ENCODE results near the gene FAM90A26.
"Not testable (repeated sequence)": the region's sequence is repeated elsewhere in the genome, so short reads cannot be mapped to it uniquely, and the experiment has no call there.

Gene FAM90A26, protein sequence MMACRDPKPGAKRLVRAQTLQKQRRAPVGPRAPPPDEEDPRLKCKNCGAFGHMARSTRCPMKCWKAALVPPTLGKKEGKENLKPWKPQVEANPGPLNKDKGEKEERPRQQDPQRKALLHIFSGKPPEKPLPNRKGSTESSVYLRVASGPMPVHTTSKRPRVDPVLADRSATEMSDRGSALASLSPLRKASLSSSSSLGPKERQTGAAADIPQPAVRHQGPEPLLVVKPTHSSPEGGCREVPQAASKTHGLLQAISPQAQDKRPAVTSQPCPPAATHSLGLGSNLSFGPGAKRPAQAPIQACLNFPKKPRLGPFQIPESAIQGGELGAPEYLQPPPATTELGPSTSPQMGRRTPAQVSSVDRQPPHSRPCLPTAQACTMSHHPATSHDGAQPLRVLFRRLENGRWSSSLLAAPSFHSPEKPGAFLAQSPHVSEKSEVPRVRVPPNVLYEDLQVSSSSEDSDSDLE

DNA sequence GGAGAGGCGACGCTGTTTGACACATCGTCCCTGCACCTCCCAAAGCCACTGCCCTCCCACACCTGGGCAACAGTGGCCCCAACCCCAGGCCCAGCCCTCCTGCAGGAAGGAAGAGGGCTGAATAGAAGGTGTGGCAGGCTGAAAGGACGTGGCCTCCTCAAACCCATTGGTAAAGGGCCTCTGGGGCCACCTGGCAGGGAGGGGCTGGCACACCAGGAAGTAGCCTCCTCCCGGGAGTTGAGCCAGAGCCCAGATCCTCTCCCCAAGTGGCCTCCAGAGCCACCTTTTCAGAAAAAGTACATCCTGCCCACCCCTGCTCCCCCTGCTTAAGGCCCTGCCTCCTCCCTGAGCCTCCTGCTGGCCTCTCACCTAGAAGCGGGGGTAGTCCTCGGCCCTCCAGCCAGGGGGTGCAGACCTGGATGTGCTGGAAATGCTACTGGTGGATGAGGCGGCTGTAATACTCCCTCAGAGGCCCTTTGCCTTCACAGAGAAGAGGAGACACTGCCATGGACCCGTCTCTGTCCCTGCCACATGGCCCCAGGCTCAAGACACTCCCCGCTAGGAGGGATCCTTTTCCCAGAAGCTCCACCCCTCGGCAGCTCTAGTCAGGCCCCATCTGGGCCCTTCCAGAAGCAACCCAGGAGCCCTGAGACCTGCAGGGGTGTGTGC lies at the start of gene FAM90A26:
TSS of gene FAM90A26 (plus strand) at position 619 of the 669 bp plus-strand sequence. CDS start 2,764 bp downstream, outside the sequence.
- DNase-seq = not testable (repeated sequence)

DNA sequence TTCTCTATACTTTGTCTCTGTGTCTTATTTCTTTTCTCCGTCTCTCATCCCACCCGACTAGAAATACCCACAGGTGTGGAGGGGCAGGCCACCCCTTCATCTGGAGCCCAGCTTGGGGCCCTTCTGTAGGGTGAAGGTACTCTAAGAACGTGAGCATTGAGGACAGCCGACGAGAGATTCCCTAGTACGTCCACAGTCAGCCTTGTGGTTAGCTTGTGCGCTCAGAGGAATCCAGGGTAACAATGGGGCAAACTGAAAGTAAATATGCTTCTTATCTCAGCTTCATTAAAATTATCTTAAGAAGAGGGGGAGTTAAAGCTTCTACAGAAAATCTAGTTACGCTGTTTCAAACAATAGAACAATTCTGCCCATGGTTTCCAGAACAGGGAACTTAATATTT lies 47.5 kb upstream of the FAM90A26 start:
- not testable (repeated sequence) for DNase-seq

DNA sequence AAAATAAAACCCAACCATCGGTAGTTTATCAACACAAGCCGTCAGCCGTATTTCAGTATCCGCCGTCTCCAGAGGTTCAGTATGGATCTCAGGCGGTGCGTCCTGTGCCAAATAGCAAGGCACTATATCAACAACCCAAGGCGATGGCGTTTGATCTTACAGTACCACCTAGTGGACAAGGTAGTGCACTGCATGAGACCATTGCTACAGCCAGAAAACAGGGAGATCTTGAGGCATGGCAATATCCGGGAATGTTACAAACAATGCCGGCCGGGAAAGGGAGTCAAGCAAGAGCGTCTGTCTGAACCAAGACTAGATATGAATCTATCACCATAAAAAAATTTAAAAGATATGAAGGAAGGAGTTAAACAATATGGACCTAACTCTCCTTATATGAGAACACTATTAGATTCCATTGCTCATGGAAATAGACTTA lies 46.6 kb upstream of the FAM90A26 start:
- peak; percentile 17 for DNase-seq

DNA sequence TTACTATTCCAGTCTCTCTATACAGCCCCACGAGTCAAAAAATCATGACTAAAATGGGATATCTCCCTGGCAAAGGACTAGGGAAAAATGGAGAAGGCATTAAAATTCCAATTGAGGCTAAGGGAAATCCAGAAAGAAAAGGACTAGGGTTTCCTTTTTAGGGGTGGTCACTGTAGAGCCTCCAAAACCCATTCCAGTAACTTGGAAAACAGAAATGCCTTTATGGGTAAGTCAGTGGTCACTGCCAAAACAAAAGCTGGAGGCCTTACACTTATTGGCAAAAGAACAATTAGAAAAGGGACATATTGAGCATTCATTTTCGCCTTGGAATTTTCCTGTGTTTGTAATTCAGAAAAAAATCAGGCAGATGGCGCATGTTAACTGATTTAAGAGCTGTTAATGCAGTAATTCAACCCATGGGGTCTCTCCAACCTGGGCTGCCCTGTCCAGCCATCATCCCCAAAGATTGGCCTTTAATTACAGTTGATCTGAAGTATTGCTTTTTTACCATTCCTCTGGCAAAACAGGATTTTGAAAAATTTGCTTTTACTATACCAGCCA lies 44.5 kb upstream of the FAM90A26 start:
- DNase-seq = not testable (repeated sequence)

DNA sequence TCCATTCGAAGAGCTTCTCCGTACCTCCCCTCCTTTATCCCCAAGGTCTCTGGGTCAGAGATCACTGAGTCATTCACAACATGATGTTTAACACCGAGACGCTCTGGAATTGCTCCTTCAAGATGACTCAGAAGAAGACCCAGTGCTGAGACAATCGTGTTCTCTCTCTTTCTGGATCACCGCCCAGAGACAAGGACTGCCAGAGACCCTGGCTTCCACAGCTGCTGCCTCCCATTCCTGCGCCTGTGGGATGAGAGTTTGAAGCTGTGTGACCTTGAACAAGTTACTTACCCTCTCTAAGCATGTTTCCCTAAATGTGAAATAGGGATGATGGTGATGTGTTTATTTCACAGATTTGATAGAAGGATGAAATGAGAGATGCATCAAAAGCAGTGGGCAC lies 38.8 kb upstream of the FAM90A26 start:
- not testable (repeated sequence) for DNase-seq

DNA sequence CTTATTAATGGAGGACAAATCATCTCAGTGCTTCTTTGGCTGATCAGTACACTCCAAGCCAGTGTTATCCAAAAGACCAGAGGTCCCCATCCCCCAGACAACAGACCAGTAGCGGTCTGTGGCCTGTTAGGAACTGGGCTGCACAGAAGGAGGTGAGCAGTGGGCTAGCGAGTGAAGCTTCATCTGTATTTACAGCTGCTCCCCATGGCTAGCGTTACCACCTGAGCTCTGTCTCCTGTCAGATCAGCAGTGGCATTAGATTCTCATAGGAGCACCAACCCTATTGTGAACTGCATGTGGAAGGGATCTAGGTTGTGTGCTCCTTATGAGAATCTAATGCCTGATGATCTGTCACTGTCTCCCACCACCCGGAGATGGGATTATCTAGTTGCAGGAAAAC lies 37.4 kb upstream of the FAM90A26 start:
- DNase-seq = not testable (repeated sequence)

DNA sequence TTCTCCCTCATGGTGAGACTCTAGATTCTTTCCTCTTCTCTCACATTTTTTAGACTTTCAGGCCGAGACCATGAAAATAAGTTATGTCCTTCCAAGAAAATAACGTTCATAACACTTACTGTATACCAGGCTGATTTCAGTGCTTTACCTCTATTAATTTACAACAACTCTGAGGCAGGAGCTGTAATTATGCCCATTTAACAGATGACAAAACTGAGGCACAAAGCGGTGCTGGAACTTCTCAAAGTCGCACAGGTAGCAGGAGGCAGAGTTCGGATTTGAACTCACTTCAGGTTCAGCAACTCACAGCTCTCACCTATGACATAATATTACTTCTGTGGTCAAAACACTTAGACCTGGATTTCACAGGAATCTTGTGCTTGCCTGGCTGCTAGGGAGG lies 36.2 kb upstream of the FAM90A26 start:
- DNase-seq = not testable (repeated sequence)

DNA sequence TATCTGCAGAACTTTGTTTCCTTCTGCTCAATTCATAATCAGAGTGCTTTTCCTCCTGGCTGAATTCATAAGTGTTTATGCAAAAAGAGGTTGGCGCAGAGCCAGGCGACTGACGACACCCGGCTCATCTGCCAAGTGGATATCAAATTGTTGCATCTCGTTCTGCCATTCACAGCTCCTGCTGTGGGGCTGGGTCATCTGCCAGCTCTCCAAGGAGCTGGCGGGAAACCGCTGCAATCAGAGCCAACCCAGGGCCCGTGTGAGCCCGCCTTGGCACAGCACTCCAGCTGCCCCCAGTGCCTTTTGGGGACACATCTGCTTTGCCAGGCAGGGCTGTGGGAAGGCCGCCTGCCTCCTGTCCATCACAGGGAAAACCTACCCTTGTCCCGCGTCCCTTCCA lies 35.7 kb upstream of the FAM90A26 start:
- DNase-seq = not testable (repeated sequence)

DNA sequence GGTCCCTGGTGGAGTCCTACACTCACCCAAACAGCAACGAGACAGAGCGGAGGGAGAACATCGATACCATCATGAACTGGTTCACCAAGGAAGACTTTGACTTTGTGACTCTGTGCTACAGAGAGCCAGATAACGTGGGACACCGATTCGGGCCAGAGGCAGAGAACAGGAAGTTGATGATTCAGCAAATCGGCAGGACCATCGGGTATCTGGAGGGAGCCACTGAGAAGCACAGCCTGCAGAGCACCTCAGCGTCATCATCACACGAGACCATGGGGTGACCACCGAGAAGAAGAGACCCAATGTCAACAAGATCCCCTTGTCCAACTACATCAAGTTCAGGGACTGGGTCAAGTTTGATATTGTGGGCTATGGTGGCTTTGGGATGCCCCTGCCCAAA lies 29.2 kb upstream of the FAM90A26 start:
- not testable (repeated sequence) for DNase-seq

DNA sequence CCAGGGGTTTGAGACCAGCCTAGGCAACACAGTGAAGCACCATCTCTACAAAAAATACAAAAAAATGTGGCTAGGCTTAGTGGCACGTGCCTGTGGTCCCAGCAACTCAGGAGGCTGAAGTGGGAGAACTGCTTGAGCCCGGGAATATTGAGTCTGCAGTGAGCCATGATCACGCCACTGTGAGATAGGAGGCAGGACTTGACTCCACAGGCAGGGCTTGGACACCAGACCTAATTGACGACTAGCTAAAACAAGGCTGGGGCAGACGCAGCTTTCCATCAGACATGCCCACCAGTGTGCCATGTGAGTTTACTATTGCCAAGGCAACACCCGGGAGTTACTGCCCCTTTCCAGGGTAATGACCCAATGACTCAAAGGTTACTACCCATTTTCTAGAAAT lies 27.4 kb upstream of the FAM90A26 start:
- DNase-seq = not testable (repeated sequence)

DNA sequence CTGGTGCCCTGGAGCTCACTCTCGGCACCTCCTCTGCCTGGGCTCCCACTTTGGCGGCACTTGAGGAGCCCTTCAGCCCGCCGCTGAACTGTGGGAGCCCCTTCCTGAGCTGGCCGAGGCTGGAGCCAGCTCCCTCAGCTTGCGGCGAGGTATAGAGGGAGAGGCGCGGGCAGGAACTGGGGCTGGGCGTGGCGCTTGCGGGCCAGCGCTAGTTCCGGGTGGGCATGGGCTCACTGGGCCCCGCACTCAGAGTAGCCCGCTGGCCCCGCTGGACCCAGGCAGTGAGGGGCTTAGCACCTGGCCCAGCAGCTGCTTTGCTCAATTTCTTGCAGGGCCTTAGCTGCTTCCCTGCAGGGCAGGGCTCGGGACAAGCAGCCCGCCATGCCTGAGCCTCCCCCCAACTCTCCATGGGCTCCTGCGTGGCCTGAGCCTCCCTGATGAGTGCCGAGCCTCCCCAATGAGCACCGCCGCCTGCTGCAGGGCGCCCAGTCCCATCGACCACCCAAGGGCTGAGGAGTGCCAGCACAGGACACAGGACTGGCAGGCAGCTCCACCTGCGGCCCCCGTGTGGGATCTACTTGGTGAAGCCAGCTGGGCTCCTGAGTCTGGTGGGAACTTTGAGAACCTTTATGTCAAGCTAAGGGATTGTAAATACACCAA lies 26.7 kb upstream of the FAM90A26 start:
- DNase-seq = no peak

DNA sequence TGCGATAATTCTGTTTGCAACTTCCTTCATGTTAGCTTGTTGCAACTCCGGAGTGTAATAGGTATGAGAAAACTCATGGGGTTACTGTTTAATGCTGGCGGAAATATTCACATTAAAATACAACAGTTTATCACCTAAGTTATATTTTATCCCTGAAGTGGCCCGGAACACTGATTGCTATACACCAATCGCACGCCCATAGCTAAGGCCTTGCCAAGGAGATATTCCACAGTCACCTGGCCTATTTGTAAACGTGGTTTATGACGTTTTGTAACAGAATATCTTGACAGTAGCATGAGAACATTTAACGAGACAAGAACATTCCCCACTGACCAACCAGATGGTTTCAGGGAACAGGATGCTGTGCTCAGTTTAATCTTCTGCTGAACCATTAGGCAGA lies 23.2 kb upstream of the FAM90A26 start:
- no peak for DNase-seq

DNA sequence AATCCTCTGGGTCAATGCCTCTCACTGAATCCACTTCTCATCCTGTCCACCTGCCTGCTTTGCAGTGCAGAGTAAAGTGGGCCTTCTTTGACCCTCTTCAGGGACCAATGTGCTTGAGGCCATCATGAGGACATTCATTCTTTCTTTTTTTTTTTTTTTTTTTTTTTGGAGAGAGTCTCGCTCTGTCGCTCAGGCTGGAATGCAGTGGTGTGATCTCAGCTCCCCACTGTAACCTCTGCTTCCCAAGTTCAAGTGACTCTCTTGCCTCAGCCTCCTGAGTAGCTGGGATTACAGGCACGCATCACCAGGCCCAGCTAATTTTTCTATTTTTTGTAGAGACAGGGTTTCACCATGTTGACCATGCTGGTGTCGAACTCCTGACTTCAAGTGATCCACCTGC lies 22.8 kb upstream of the FAM90A26 start:
- not testable (repeated sequence) for DNase-seq

DNA sequence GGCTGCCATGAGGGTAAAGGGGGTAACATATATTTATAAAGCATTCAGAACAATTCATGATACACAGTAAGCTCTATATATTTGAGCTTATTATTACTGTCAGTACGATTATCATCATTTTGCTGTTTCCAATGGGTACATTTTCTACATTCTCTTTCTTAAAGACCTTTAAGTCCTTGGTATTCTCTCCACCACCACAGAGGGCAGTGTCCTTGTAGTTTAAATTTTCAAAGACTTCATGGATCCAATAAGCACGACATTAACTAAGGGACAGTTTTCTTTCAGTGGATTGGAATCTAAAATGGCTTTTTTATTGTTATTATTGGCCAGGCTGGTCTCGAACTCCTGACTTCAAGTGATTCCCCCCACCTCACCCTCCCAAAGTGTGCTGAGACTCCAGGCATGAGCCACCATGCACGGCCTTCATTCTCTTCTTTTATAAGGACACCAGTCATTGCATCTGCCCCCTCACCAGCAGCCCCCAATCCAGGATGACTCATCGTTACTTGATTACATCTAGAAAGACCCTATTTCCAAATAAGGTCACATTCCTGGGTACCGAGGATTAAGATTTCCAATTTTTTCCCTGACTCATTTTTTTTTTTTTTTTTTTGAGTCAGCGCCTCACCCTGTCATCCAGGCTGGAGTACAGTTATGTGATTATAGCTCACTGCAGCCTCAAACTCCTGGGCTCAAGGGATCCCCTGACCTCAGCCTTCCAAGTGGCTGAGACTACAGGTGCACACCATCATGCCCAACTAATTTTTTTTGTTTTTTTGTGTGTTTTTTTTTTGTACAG lies 21.4 kb upstream of the FAM90A26 start:
- DNase-seq = not testable (repeated sequence)

DNA sequence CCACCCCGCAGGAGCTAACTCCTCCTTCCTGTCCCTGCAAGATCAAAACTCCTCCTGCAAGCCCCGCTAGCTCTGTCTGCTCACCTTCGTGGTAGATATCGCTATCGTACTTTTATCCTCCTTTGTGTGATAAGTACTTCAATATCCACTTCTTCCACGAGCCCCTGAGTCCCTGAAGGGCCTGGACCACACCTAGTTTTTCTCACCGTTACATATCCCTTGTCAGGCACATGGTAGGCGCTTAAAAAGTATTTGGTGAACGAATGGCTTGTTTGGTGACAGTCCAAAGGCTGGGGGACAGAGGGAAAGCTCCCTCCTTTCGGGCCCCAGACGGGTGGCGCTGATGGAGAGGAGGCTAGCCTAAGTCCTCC lies 18.4 kb upstream of the FAM90A26 start:
- DNase-seq = not testable (repeated sequence)

DNA sequence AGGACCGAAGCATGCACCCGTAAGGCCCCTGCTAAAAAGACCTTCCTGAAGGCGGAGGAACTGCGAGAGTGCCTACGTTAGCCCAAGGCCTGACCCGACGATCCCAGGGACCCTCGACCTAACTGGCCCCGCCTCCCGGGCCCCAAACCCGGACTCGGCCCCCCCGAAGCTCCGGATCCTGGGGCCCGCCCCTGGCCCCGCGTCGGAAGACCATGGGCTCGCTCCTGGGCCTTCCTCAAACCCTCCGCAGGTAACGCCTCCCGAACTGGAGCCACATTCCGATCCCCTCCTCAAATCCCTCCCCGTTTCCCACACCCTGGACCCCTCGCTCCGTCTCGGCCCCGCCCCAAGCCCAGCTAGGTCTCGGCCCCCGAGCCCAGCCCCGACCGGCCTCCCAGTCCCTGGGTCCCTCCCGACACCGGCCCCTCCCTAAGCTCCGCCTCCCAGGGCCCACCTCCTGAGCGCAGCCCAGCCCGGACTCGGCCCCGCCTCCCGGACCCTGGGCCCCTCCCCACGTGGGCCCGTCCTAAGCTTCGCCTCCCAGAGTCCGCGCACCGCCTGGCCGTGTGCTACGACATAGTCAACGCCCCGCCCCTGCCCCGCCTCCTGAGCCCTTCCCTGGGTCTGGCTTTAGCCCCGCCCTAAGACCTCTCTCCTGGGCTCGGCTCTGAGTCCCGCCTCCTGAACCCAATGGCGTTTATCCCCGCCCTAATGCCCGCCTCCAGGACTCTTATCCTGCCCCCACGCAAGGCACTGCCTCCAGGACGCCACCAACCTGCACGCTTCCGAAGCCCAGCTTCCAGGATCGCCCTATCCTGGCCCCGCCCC lies 17.8 kb upstream of the FAM90A26 start:
- peak; percentile 82 for DNase-seq

DNA sequence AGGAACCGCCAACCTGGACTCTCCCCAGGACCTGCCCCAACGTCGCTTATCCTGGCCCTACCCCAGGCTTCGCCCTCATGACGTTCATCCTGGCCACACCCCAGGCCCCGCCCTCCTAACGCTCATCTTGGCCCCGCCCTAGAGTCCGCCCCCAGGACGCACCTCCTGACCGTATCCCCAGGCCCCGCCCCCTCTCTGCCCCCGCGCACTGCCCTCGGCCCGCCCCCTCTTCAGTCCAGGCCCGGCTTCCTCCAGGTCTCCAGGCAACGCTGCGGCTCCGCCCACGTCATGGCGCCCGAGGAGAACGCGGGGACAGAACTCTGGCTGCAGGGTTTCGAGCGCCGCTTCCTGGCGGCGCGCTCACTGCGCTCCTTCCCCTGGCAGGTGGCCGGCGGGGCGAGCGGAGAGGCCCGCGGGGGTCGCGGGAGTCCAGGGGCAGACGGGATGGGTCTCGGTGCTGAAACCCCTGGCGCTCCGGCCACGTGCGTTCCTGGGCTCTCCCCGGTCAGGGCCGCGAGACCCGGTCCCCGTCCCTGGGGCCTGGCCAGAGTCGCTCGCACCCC lies 17.1 kb upstream of the FAM90A26 start:
- DNase-seq = peak; percentile 82

DNA sequence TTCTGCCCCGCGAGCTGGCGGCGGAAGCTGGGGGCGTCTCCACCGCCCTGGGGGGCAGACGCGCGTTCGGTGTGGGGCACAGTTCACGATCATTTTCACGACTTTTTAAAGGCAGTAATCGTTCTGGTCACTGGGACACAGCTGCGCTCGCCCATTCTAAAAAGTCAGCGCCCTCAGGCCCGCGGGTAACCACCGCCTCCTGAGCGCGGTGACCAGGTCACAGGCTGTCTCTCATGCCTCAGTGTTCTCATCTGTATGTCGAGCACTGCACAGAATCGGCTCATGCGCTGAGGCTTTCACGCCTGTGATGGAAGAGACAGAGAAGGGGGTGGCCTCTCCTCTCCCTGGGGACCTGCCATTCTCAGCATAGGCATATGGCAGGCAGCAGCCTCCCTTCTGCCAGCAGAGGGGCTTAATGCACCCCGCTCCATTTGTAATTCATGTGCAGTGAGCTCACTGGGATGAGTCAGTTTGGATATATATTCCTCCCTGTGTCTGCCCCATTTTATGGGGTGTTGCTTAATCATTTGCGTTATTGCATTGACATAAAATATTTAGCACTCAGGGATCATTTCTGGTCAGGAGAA lies 16.5 kb upstream of the FAM90A26 start:
- not testable (repeated sequence) for DNase-seq

DNA sequence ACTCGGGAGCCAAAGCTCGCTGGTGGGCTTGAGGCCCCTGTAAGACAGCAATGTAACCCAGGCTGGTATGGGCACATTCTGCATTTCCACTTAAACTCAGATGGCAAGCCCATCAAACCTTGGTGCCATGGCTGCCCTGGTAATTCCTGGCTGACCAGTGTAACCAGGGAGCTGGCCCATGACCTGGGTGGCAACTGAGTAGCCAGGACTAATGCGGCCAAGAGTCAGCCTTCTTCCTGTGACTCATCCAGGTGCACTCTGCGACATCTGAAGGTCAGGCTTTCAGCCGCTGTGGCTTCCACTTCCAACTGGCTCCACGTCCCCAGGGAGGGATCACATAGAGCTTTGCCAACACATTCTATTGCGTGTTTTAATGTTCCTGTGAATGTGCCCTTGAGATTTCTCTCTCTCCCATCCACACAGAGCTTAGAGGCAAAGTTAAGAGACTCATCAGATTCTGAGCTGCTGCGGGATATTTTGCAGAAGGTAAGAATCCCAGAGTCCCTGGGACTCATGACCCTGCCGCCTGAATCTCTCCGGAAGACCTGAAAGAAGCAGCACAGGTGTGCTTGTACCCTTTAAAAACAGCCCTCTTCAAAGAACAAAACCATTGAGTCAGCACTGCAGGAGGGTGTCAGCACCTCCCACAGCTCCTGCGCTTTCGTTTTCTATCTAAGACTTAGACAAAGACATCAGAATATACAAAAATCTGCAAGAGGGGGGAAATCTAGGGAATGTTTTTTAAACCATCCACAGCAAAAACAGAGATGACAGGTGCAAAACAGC lies 14.9 kb upstream of the FAM90A26 start:
- DNase-seq = not testable (repeated sequence)

DNA sequence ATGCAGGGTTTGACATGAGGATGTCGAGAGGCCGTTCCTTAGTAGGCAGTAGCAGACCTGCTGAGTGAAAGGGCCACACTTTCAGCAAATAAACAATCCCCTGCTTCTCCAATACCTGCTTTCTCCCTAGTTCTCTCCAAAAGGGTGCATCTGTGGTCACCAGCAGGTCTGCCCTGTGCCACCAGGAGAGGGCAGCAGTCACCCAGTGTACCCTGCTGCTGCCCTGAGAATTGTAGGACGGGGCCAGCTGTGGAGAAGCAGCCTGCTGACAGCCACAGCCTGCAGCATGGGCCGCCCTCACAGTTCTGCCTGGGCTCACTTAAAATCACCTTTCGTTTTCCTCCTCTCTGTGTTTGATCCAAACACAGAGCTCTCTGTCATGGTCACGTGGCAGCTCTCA lies 11.8 kb upstream of the FAM90A26 start:
- not testable (repeated sequence) for DNase-seq

Data from DMS153 (cell line).